Naive B cell (primary cell): Measurements from ENCODE around the gene WDR76. TPM values are rescaled to one million over a fixed set of nuclear protein-coding genes. Genes with fewer than 3 reads are reported as not detected.
"Not testable (repeated sequence)": the region's sequence is repeated elsewhere in the genome, so short reads cannot be mapped to it uniquely, and the experiment has no call there.

Experiments
- ATAC-seq, 2 donors: fragments of 150-1000 bp; cut with Tn5 transposase; 2 replicates each; pipeline ENCODE4 v1.10.0; 2021; ENCODE audit warnings: low read depth in 2 of 2, mild to moderate bottlenecking in 2 of 2, moderate library complexity in 2 of 2
- DNase-seq: peaks from one replicate; pipeline ENCODE4 v3.0.0; 2022
- H3K27ac Mint-ChIP-seq, 6 donors: one replicate each; pipeline ENCODE4 v1.8.0; 2020 to 2022; ENCODE audit warnings: mild to moderate bottlenecking in 6 of 6, mixed read lengths in 6 of 6, moderate library complexity in 5 of 6, inconsistent platforms in 2 of 6
- H3K27me3 Mint-ChIP-seq, 3 donors: one replicate each; pipeline ENCODE4 v1.8.0; 2021 to 2022; ENCODE audit warnings: mixed read lengths in 3 of 3, mild to moderate bottlenecking in 1 of 3
- H3K36me3 Mint-ChIP-seq, 2 donors: one replicate each; pipeline ENCODE4 v1.8.0; 2020 to 2022; ENCODE audit warnings: mixed read lengths in 2 of 2, inconsistent platforms in 1 of 2, mild to moderate bottlenecking in 1 of 2
- H3K4me1 Mint-ChIP-seq, 3 donors: one replicate each; pipeline ENCODE4 v1.8.0; 2020 to 2022; ENCODE audit warnings: mixed read lengths in 3 of 3, inconsistent platforms in 1 of 3, mild to moderate bottlenecking in 1 of 3, moderate library complexity in 1 of 3
- H3K4me3 Mint-ChIP-seq, 8 donors: one replicate each; pipeline ENCODE4 v1.8.0; 2020 to 2022; ENCODE audit warnings: mild to moderate bottlenecking in 8 of 8, mixed read lengths in 8 of 8, moderate library complexity in 8 of 8, inconsistent platforms in 2 of 8
- H3K9me3 Mint-ChIP-seq, 7 donors: one replicate each; pipeline ENCODE4 v1.8.0; 2020 to 2022; ENCODE audit warnings: mixed read lengths in 7 of 7, mild to moderate bottlenecking in 5 of 7, inconsistent platforms in 2 of 7, moderate library complexity in 1 of 7
- polyA plus RNA-seq, 6 donors: library from polyadenylated mRNA; unstranded; fragments of 300-500 nt; fragmentation: Illumina TruSeq; gene quantifications; one replicate each; pipeline ENCODE4 v1.2.3, GENCODE V29; 2021; ENCODE audit warnings: low read depth in 6 of 6

The WDR76 gene
- polyA plus RNA-seq, 6 donors from 2014 or later, result 2.8 to 7.8 (median 6.0) TPM

GRCh38 chr15:43799209-43799944 lies 27.4 kb upstream of the WDR76 start:
- ATAC-seq, result no peak
- Mint-ChIP-seq H3K4me3 (peak overlapping the region in 7 of 8 donors; percentile 15 to 100 (median 51)), H3K9me3 (no peaks in the 10 kb centered on the region), H3K4me1 (peaks cover 49 to 64% (median 63%) of the 10 kb centered on the region in 3 donors), H3K27me3 (no peaks in the 10 kb centered on the region), H3K27ac (peak overlapping the region in 5 of 6 donors; percentile 9 to 93 (median 79)), H3K36me3 (peaks cover 13 to 41% of the 10 kb centered on the region in 2 donors)
- DNase-seq, result no peak

DNA sequence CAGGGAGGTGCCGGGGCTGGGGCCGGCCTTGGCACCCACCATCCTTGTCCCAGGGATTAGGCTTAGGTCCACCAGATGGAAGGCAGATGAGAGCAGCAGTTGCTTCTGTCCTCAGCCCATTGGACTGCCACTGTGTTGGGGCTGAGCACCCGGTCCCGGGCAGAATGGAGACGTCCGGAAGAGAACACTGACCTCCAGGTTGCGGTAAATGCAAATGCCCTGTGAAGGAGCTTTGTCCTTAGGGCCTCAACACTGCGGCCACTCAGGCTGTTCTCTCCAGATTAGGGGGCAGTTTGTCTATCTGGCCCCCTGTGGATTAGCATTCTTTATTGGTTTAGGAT lies 26.9 kb upstream of the WDR76 start, which contains the start of gene SERINC4:
SERINC4 (minus strand) TSS at position 276 of the 341 bp plus-strand sequence; CDS start at position 42, 234 bp downstream.
- Mint-ChIP-seq H3K27me3 (no peaks in the 10 kb centered on the region), H3K36me3 (peaks cover 14 to 37% of the 10 kb centered on the region in 2 donors)

GRCh38 chr15:43800286-43801141 lies 26.3 kb upstream of the WDR76 start, which contains the start of gene HYPK:
Gene HYPK, plus strand, starts transcription at chr15:43800599. Its CDS starts 24 bp downstream, at chr15:43800623.
- peak; percentile 100 for ATAC-seq
- H3K27ac Mint-ChIP-seq, result peak within 1 kb of the TSS; percentile 93 to 100 (median 100)
- peak; percentile 89 for DNase-seq
- H3K27me3 Mint-ChIP-seq, result no peaks in the 10 kb centered on the region
- no peaks in the 10 kb centered on the region for H3K9me3 Mint-ChIP-seq
- H3K4me3 Mint-ChIP-seq, result peak within 1 kb of the TSS; percentile 95 to 100 (median 100)
- peaks cover 38 to 52% (median 51%) of the 10 kb centered on the region in 3 donors for H3K4me1 Mint-ChIP-seq
- peaks cover 14 to 37% of the 10 kb centered on the region in 2 donors for H3K36me3 Mint-ChIP-seq

More for the DNA sequence above, 26.9 kb upstream of the WDR76 start, which contains the start of gene SERINC4:
- no peak for ATAC-seq
- no peaks in the 10 kb centered on the region for H3K9me3 Mint-ChIP-seq
- H3K27ac Mint-ChIP-seq, result peak within 1 kb of the TSS; percentile 93 to 100 (median 100)
- peaks cover 44 to 58% (median 57%) of the 10 kb centered on the region in 3 donors for H3K4me1 Mint-ChIP-seq
- peak within 1 kb of the TSS; percentile 95 to 100 (median 100) for H3K4me3 Mint-ChIP-seq
- no peak for DNase-seq

GRCh38 chr15:43802676-43803075 lies 24.1 kb upstream of the WDR76 start:
- Mint-ChIP-seq H3K4me1 (peaks cover 35 to 48% (median 37%) of the 10 kb centered on the region in 3 donors), H3K36me3 (peaks cover 21 to 35% of the 10 kb centered on the region in 2 donors), H3K27ac (peak overlapping the region in 1 of 6 donors; percentile 19), H3K4me3 (peak overlapping the region in 1 of 8 donors; percentile 38)
- not testable (repeated sequence) for H3K9me3 Mint-ChIP-seq, H3K27me3 Mint-ChIP-seq, DNase-seq, ATAC-seq

DNA sequence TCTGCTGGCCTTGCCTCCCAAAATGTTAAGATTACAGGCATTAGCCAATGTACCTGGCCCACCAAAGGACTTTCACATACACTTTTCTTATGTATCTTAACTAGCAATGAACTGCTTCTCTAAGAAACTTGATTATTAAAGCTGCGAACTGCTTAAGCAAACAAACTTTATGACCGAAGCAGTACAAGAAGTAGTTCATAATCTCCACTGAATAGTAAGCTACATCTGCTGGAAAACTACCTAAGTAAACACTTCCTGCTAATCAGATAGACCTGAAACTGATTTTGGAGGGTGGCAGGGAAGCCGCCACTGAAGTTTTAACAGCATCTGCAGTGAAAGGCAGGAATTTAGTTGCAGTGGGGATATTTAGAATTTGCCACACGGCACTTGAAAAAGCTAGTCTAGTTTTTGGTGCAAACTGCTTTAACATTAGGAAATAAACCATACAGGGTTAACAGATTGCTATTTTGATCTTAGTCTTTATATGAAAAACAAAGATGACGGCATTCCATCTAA lies 18.3 kb upstream of the WDR76 start:
- DNase-seq, result no peak

GRCh38 chr15:43808960-43809678 lies 17.7 kb upstream of the WDR76 start:
- peak; percentile 76 for DNase-seq
- H3K9me3 Mint-ChIP-seq, result no peaks in the 10 kb centered on the region
- peaks cover 10 to 33% (median 16%) of the 10 kb centered on the region in 3 donors for H3K4me1 Mint-ChIP-seq
- no peaks in the 10 kb centered on the region for H3K27me3 Mint-ChIP-seq
- H3K27ac Mint-ChIP-seq, result peak overlapping the region; percentile 93 to 99 (median 98)
- peak; percentile 91 to 92 for ATAC-seq
- peak overlapping the region; percentile 23 to 82 (median 54) for H3K4me3 Mint-ChIP-seq
- H3K36me3 Mint-ChIP-seq, result peaks cover 21 to 25% of the 10 kb centered on the region in 2 donors

More for the DNA sequence above, 18.3 kb upstream of the WDR76 start:
- H3K27ac Mint-ChIP-seq, result peak overlapping the region; percentile 18 to 99 (median 98)
- peak overlapping the region in 7 of 8 donors; percentile 23 to 82 (median 57) for H3K4me3 Mint-ChIP-seq
- no peaks in the 10 kb centered on the region for H3K9me3 Mint-ChIP-seq
- H3K4me1 Mint-ChIP-seq, result peaks cover 10 to 33% (median 16%) of the 10 kb centered on the region in 3 donors
- H3K27me3 Mint-ChIP-seq, result no peaks in the 10 kb centered on the region
- H3K36me3 Mint-ChIP-seq, result peaks cover 22 to 25% of the 10 kb centered on the region in 2 donors
- ATAC-seq, result no peak

- H3K27ac Mint-ChIP-seq, result peak overlapping the region in 1 of 6 donors; percentile 1
- H3K4me1 Mint-ChIP-seq, result peaks cover 8 to 15% (median 9%) of the 10 kb centered on the region in 3 donors
Observed at GRCh38 chr15:43815064-43815463, 11.7 kb upstream of the WDR76 start.

DNA sequence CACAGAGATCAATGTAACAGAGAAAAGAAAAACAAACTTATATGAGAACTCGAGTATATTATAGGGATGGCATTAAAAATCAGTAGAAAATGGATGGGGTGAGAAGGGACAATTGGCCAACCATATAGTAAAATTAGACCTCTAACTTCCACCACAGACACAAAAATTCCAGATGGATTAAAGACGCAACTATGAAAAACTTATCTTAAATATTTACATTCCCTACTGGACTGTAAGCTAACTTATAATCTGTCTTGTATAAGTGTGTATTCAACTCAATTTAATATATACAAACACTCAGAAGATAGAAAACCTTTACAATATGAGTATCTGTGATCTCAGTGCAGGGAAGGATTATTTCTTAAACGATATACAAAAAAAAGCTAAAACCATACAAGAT lies 5.3 kb upstream of the WDR76 start:
- Mint-ChIP-seq H3K4me1 (peaks cover 15 to 45% (median 26%) of the 10 kb centered on the region in 3 donors), H3K9me3 (no peaks in the 10 kb centered on the region), H3K4me3 (peak overlapping the region in 4 of 8 donors; percentile 4 to 80 (median 50)), H3K36me3 (no peaks in the 10 kb centered on the region), H3K27ac (peak overlapping the region in 2 of 6 donors; percentile 42 to 78), H3K27me3 (no peaks in the 10 kb centered on the region)
- DNase-seq (no peak), ATAC-seq (no peak)

More at GRCh38 chr15:43815064-43815463, 11.7 kb upstream of the WDR76 start:
- not testable (repeated sequence) for H3K27me3 Mint-ChIP-seq, ATAC-seq, H3K9me3 Mint-ChIP-seq, H3K4me3 Mint-ChIP-seq, DNase-seq
- H3K36me3 Mint-ChIP-seq, result peaks cover 17 to 26% of the 10 kb centered on the region in 2 donors

GRCh38 chr15:43824302-43825246 lies 2.2 kb upstream of the WDR76 start, which contains the start of gene MFAP1:
Gene MFAP1, minus strand, starts transcription at chr15:43824690. Its CDS starts 121 bp downstream, at chr15:43824569.
- ATAC-seq, result peak; percentile 88 to 90
- H3K4me1 Mint-ChIP-seq, result peaks cover 34 to 65% (median 48%) of the 10 kb centered on the region in 3 donors
- no peaks in the 10 kb centered on the region for H3K9me3 Mint-ChIP-seq
- peak; percentile 87 for DNase-seq
- H3K36me3 Mint-ChIP-seq, result no peaks in the 10 kb centered on the region
- peak within 1 kb of the TSS; percentile 90 to 99 (median 98) for H3K4me3 Mint-ChIP-seq
- H3K27ac Mint-ChIP-seq, result peak within 1 kb of the TSS; percentile 96 to 100 (median 98)
- H3K27me3 Mint-ChIP-seq, result no peaks in the 10 kb centered on the region

DNA sequence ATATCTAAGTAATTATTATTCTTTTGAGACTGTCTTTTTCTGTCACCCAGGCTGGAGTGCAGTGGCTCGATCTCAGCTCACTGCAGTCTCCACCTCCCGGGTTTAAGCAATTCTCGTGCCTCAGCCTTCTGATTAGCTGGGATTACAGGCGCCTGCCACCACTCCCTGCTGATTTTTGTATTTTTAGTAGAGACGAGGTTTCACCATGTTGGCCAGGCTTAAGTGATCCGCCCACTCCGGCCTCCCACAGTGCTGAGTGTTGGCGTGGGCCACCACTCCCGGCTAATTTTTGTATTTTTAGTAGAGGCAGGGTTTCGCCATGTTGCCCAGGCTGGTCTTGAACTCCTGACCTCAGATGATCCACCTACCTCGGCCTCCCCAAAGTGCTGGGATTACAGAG lies 1.5 kb upstream of the WDR76 start:
- DNase-seq, H3K27me3 Mint-ChIP-seq, ATAC-seq, H3K9me3 Mint-ChIP-seq, H3K36me3 Mint-ChIP-seq: not testable (repeated sequence)
- Mint-ChIP-seq H3K27ac (peak overlapping the region in 2 of 6 donors; percentile 44 to 85), H3K4me3 (peak overlapping the region in 7 of 8 donors; percentile 12 to 99 (median 98)), H3K4me1 (peaks cover 36 to 73% (median 54%) of the 10 kb centered on the region in 3 donors)

DNA sequence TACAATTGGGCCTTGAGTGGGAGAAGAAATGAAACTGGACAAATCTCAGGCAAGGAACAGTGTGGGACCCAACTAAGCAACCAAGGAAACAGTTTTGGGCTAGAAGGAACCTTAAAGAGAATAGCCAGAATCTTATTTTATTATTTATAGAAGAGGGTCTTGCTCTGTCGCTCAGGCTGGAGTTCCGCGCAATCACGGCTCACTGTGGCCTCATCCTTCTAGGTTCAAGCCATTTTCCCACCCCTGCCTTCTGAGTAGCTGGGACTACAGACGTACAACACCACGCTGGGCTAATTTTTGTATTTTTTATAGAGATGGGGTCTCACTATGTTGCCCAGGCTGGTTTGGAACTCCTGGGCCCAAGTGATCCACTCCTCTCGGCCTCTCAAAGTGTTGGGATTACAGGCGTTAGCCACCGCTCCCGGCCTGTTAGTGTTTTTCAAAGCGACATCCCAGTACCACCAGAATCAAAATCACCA lies 734 bp upstream of the WDR76 start:
- no peaks in the 10 kb centered on the region for H3K9me3 Mint-ChIP-seq
- no peak for ATAC-seq
- H3K36me3 Mint-ChIP-seq, result no peaks in the 10 kb centered on the region
- no peak for DNase-seq
- H3K4me1 Mint-ChIP-seq, result peaks cover 36 to 75% (median 54%) of the 10 kb centered on the region in 3 donors
- H3K27ac Mint-ChIP-seq, result peak overlapping the region; percentile 59 to 92 (median 88)
- H3K4me3 Mint-ChIP-seq, result peak overlapping the region; percentile 84 to 99 (median 91)
- H3K27me3 Mint-ChIP-seq, result no peaks in the 10 kb centered on the region
